ENCODE results near the gene BCS1L.
A peak's percentile ranks its signal among the peaks of the same experiment; 100 is the strongest.
"Not testable (repeated sequence)": the region's sequence is repeated elsewhere in the genome, so short reads cannot be mapped to it uniquely, and the experiment has no call there.

Gene BCS1L

DNA sequence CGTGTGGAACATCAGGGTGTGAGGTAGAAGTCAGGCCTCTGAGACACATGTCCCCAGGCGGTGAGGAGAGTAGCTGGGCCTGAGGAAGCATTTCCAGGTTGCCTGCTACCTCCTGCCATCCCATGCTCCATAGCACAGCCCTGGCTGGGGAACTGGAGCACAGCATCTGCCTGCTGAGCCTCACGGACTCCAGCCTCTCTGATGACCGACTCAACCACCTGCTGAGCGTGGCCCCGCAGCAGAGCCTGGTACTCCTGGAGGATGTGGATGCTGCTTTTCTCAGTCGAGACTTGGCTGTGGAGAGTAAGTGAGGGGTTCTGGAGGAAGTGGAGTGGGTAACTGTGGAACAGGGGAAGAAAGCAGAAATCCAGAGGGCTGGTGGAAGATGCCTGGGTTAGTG, 2.9 kb downstream of the BCS1L start:
- DNase-seq: no peak

DNA sequence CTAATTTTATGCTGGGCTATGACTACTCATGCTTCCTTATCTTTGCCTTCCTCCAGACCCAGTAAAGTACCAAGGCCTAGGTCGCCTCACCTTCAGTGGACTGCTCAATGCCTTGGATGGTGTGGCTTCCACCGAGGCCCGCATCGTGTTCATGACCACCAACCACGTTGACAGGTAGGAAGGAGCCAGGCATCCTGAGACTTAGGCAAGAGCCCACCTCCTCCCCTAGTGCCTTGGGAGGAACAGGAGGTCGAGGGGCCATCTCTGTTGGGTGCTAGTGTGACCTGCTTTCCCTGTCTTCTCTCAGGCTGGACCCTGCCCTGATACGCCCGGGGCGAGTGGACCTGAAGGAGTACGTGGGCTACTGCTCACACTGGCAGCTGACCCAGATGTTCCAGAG, 3.3 kb downstream of the BCS1L start:
- no peak for DNase-seq

DNA sequence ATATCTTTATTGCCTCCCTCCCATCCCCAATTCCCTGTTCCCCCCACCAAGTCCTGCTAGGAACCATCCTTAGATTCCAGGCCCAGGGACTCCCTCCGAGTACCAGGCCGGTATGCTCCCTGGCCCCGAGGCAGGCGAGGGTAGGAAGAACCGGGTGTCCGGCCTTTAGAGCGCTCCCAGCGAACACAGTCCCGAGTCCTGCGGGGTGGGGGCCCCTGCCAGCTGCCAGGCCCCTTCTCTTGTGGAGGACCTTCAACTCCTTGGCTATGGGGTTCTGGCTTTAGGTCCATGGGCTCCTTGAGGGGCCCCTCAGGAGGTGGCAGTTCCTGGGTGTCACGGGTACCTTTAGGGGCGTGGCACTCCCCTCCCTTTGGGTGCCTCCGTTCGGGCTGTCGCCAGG, 4.4 kb downstream of the BCS1L start:
- DNase-seq: no peak

DNA sequence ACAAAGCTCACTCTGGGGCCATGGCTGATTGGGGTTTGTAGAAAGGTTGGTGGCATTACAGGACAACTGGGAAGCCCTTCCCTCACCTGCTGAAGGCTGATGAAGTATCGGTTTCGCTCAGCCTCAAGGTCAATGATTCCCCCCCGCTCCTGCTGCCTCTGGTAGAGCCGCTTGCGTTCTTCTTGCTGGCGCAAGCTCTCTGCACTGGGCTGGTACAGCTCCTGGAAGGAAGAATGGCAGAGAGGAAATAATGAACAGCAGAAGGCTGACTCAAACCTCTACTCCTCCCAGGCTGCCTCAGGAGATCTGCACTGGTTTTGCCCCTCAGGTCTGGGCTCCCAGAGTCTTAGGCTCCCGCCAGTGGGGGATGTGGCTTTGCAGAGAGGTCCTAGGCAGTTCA, 5.2 kb downstream of the BCS1L start:
- no peak for DNase-seq

DNA sequence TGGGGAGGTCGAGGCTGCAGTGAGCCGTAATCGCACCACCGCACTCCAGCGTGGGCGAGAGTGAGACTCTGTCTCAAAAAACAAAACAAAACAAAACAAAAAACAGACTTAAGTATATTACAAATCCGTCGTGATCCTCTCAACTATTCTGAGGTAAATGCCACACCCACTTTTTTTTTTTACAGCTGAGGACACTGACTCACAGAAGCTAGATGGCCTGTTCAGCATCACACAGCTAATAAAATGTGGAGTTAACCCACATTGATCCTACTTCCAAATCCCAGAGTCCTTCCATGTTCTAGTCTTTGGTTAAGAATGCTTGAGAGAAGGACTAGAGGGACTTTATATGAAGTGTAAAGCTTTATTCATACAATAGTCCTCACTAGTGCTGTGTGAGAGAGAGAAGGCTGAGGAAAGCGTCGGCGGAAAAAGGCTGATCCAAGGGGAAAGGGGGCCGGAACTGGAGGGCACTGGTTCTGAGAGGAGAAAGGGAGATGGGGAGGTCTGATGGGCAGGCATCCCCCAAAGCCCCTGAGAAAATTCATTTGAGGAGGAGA, 11.7 kb downstream of the BCS1L start:
- DNase-seq: no peak

DNA sequence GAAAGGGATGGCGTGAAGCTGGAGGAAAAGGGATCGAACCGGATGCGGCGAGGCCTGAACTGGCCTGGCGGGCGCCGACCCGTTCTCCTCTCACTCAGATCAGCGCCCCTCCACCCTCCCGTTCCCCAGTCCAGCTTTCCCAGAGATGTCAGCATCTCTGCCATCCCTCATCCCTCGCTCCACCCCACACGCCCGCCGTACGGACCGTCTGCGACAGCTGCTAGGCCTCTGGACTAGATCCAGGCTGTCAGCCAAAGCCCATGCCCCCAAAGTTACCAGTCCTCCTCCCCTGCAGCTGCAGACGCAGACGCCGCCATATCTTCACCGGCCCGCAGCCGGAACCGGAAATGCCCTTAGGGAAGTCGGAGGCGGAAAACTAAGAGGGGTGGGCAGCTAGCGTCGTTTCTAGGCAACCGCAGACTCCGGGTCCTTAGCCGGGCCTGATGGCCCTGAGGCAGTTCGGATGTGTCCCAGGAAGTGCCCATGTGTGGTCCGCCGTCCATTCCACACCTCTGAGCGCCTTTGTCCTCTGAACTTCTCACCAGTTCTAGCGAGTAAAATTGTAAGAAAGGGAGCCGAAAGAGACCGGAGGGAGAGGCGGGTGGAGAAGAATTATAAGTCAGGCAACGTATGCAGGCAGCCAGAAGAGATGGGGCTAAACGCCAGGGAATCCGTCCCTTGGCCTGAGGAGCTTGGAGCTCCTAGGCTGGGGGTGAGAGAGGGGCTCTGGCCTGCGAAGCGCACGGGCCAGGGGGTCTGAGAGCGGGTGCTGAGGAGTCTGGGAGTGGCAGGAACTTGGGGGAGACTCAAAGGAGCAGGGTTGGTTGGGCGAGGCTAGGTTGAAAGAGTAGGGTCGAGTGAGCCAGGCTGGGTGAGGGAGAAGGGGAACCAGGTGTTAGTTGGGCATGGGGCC, 12.4 kb downstream of the BCS1L start, which contains the start of the genes RNF25 and STK36:
TSS of gene RNF25 (minus strand) at position 349 of the 913 bp plus-strand sequence. CDS start at position 317, 32 bp downstream.
TSS of gene STK36 (plus strand) at position 433 of the 913 bp plus-strand sequence. CDS start 744 bp downstream, outside the sequence.
- peak; percentile 80 for DNase-seq

DNA sequence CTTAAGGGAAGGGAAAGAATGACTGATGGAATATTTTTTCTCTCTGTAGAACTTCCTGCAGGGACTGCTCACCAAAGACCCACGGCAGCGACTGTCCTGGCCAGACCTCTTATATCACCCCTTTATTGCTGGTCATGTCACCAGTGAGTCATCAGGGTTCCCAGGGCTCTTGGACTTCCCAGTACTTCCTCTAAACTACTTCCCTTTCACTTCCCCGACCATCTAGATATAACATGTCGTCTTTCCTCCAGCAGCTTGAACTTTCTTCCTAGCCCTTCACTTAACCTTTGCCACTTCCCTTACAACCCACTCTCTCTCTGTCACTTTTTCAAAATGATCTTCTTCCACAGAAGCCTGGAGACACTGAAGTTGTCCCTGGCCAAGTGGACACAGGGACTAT, 19.6 kb downstream of the BCS1L start:
- DNase-seq: no peak

DNA sequence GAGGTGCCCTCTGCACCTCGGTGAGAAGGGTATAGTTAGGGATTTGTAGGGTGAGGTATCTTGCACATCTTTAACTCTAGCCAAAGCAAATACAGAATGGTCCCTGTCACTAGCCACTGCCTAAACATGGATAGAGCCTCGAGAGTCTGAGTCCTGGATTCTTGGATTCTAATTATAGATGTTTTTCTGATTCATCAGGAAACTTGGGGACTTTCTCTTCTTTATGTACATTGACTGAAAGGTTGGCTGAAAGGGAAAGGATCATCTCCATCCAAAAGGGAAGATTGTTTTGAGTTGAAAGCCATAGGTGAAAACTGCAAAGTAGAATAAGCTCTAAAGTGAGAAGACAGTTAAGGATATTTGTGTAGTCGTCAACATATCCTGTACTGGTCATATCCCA, 20.6 kb downstream of the BCS1L start:
- no peak for DNase-seq

DNA sequence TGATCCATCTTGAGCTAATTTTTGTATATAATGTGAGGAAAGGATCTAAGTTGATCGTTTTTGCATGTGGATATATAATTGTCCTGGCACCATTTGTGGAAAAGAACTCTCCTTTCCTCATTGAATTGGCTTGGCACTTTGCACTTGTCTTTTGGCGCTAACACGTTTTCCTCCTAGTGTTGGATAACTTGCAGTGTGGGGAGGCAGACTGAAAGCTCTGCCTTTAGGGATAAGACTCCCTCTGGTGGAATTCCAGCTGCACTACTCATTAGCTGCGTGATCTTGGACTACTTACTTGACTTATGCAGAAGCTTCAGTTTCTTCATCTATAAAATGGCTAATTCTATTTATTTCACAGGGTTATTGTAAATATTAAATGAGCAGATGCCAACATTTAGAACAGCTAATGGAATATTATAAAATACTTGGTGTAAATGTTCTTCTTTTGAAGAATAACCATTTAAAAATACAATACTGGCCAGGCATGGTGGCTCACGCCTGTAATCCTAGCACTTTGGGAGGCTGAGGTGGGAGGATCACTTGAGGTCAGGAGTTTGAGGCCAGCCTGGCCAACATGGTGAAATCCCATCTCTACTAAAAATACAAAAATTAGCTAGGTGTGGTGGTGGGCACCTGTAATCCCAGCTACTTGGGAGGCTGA, 28.0 kb downstream of the BCS1L start:
- DNase-seq: not testable (repeated sequence)

DNA sequence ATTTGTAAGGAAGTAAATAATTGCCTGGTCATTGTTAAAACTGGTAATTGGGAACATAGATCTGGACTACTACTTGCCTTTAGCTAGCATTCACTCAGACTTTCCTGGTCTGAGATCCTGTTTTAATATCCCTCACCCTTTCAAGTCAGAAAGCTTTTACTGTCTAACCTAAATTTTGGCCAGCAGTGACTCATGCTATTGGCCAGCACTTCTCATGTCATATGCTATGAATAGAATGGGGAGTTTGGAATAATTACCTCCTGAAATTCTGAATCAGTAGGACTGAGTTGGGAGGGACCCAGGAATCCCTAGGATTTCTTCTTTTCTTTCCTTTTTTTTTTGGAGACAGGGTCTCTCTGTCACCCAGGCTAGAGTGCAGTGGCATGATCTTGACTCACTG, 31.8 kb downstream of the BCS1L start:
- no peak for DNase-seq

DNA sequence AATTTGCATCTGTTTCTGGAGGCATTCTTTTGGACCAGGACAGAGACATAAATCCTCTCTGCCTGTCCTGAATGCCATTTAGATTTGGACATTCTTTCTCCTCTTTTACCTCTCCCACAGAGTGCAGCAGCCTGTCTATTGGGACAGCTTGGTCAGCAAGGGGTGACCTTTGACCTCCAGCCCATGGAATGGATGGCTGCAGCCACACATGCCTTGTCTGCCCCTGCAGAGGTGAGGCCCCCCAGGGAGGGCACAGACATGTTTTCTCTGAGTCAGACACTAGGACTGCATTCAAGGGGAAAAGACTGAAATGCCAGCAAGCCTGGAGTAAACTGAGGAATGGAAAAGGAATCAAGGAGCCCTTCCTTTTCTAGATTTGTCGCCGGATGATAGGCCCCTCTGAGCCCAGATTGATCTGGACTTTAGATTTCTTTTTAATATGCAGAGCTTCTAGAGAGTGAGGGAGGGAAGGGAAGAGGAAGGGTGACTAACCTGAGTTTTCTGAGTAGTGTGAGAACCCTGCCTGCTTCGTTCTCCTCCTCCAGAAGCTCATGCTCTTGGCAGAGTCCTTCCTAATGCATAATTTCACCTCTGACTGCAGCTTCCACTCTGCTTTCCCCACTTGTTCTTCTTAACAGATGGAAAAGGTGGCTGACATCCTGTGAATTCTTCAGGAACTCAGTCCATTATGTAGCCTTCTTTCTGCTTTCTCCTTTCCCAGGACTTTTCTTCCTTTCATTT, 35.1 kb downstream of the BCS1L start:
- no peak for DNase-seq

DNA sequence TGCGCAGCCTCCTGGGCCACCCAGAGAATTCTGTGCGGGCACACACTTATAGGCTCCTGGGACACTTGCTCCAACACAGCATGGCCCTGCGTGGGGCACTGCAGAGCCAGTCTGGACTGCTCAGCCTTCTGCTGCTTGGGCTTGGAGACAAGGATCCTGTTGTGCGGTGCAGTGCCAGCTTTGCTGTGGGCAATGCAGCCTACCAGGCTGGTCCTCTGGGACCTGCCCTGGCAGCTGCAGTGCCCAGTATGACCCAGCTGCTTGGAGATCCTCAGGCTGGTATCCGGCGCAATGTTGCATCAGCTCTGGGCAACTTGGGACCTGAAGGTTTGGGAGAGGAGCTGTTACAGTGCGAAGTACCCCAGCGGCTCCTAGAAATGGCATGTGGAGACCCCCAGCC, 39.4 kb downstream of the BCS1L start:
- DNase-seq: no peak

DNA sequence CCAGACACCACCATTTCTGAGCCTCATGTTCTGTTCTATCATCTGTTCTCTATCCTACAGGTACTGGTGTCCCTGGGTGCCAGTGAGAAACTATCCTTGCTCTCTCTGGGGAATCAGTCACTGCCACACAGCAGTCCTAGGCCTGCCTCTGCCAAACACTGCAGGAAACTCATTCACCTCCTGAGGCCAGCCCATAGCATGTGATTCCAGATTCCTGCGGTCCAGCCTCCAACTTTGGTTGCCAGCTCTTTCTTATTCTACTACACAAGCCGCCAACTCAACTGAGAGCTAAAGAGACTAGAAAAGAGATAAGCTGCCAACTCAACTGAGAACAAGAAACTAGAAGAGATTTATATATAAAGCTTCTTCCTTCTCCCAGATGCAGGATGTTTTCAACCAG, 42.3 kb downstream of the BCS1L start:
- DNase-seq: no peak

DNA sequence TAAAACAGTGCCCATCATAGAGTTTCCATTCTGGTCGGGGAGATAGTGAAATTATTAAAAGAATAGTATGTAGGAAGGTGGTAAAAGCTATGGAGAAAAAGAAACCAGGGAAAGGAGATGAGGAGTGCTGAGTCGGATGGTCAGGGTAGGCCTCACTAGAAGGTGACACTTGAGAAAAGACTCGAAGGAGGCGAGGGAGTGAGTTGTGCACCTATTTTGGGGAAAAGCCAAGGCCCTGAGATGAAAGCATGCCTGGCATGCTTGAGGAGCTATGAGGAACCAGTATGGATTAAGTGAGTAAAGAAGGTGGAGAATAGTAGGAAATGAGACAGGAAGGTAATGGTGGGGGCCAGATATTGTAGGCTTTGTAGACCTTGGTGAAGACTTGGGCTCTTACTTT, 43.9 kb downstream of the BCS1L start:
- no peak for DNase-seq

DNA sequence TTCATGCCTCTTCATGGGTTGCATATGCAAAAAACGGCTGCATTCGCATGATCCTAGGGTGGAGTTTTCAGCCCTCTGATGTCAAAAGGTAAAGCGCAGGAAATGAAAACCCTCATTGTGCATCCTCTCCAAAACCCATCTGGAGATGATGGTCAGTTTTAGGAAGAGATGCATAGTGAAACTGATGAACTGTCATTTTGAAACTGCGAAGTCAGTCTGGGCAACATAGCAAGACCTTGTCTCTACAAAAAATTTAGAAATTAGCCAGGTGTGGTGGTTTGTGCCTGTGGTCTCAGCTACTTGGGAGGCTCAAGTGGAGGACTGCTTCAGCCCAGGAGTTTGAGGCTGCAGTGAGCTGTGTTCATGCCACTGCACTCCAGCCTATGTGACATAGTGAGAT, 48.6 kb downstream of the BCS1L start:
- DNase-seq: no peak

DNA sequence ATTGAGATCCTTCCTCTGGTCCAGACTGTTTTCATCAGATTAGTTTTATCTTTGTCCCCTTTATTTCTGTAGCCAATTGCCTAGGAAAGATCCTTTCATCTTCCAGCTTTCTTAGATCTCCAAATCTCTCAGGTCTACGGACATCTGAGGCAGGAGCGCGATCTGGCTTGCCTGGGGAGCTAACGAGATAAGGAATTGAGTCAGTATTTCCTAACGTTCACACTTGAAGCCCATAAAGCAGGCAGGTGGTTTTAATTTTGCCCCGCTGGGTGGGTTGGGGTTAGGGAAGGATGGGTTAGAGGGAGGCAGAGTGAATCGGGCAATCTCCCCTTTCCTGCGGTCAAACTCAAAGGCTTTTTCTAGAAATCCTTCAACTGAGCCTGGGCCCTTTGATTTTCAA, 50.4 kb downstream of the BCS1L start:
- DNase-seq: no peak

DNA sequence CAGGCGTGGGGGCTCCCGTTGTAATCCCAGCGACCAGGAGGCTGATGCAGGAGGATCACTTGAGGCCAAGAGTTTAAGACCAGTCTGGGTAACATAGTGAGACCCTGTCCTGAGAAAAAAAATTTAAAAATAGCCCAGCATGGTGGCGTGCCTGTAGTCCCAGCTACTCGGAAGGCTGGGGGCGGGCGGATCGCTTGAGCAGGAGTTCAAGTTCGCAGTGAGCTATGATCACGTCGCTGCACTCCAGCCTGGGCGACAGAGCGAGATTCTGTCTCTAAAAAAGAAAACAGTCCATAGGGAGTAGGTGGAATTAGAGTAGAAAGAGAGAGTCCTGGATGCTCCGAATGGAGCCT, 50.8 kb downstream of the BCS1L start:
- DNase-seq: no peak

DNA sequence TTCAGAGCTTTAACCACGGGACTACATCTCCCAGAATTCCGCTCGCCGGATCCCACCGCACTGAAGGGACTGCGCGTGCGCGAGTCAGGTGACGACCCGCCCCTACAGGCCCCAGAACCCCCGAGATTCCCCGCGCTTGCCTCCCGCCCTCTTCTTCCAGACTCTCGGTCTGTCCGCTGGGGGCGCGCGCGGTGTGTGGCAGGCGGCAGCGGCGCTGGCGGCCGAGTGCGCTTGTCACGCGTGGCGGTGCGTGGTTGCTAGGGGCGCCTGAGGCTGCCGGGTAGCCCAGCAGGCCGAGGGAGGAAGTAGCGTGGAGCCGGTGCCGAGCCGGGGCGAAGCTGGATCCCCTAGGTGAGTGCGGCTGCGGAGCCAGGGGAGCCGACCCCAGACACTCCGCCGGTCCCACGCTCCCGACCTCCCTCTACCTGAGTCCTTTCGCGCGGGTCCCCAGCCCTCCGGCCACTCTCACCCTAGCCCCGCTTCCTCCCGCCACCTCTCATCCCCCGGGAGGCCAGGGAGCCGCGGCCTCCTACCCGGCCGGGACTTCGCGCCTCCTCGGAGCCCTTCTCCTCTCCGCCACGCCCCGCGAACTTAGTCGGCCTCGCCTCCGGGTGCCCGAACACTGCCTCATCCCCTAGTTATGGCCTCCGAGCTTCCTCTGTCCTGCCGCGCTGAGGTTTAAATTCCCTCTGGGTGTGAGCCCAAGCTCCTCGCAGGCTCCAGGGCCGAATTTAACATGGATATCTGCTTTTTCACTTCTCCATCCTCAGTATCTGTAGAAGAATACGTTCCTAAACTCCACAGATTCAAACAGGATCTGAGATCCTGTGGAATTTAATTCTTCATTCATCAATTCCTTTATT, 51.4 kb downstream of the BCS1L start, which contains the start of gene TTLL4:
TSS of gene TTLL4 (plus strand) at position 149 of the 863 bp plus-strand sequence. CDS start 26,842 bp downstream, outside the sequence.
- DNase-seq: peak; percentile 98

DNA sequence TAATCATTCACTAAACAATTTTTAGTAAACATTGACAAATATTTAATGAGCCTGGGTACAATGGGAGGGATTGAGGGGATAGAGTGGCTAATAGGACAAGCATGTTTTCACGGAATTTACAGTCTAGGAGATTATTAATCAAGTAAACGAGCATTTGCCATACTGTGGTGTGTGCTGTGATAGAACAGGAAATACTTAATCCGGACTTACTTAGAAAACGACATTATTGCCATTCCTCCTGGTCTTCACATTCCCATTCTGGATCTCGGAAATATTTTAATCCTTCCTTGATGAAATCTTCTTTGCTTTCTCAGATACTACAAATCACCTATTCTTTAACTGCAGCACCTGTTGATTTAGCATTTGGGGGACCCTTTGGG, 52.1 kb downstream of the BCS1L start:
- DNase-seq: no peak

Measured in activated gamma-delta T cell treated with Interleukin-2 at 50 U/mL for 16 hours (primary cell).